Activated CD8-positive, alpha-beta memory T cell treated with anti-CD3 and anti-CD28 coated beads, Interleukin-2, amount 50 U/mL, for 1 hour (primary cell): ENCODE measurements around the gene COL25A1.

ENCODE experiments used
- DNase-seq: peaks from one replicate; pipeline ENCODE4 v3.0.0-alpha.2; 2020; ENCODE audit errors: extremely low read depth

The COL25A1 gene

DNA sequence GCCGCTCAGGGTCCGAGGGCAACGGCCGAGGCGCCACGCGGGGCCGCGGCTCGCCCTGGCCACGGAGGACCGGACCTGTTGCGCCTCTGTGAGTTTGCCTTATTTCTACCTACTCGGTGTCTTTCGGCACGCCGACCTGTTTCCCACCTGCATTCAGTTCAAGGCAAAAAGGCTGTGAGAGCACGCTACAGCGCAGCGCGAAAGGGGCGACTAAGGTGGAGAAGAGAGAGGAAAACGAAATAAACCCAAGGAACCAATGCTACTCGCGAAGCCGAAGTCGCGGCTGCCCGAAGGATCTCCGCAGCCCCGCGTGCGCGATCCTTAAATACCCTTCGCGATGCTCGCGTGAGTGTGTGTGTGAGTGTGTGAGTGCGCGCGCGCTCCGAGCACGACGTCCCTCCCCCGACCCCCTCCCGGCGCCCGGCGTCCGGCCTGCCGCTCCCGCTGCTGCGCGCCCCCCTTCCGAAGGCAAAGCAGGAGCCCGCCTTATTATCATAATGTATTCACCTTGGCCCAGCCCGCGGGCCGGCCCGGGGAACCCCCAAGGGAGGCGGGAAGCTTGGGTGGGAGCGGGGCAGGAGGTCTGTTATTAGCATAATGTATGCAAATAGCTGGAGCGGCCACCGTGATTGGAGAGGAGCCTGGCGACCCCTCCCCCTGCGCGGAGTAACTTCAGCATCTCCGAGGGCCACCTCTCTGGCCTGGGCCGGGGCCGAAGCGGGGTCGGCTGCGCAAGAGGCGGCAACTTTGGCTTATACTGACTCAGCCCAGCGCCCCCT, at the start of gene COL25A1:
COL25A1 (minus strand) TSS at position 298 of the 779 bp plus-strand sequence.
- DNase-seq: no peak

GRCh38 chr4:109350121-109350520, 47.7 kb upstream of the COL25A1 start:
- DNase-seq: no peak

DNA sequence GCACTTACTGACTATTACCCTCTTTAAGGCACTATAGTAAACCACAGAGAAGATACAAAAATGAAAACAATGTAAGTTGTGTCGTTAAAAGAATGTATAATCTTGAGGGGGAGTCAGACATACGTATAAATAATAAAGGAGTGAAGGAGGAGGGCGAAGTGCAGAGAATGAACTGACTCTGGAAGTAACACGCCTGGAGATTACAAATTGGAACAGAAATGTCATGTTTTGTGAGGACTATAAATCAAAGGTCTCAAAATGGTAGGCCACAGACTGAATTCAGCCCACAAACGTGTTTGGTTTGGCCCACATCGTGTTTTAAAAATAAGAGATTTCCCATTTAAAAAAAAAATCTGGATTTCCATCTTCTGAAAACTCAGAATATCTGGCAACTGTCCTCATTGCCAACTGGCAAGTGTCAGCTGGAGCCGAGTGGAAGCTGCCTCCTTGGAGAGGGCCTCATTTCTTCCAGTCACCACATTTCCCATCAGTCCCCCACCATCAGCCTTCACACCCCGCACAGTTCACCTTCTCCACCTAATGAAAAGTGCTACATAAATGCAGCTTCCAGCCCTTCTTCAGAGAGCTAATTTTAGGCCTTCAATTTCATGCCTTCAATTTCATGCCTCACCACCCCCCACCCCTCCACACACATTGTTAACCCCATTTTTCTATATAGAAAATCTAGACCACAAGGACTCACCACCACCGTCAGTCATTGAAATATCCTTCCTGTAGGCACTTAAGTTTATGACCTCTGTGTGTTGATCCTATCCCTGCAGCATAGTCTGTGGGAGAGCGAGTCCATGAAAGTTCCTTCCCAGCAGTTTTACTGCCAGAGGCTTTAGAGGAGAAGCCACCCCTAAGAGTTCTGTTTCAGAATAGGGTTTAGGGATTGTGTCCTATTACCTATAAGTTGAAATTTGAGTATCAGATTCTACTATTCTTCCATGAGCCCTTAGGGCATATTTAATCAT, 32.0 kb upstream of the COL25A1 start:
- no peak for DNase-seq

- DNase-seq: no peak
Measured at GRCh38 chr4:109332926-109333464, 30.5 kb upstream of the COL25A1 start.

GRCh38 chr4:109327641-109328040, 25.2 kb upstream of the COL25A1 start:
- no peak for DNase-seq

DNA sequence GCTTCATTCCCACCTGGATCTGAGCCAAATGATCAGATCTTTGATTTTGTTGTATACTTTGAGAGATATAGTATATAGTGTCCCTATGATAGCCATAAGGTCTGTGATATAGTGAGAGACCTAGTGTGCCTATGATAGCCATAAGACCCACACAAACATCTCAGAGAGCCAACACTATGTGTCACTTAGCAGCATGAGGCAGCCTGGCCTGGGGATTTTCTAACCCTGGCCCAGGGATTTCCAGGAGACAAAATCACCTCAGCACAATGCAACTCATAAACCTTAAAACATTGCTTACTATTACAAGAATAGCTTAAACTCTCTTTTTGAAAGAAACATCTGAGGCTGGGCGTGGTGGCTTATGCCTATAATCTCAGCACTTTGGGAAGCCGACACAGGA, 23.2 kb upstream of the COL25A1 start:
- DNase-seq: no peak

DNA sequence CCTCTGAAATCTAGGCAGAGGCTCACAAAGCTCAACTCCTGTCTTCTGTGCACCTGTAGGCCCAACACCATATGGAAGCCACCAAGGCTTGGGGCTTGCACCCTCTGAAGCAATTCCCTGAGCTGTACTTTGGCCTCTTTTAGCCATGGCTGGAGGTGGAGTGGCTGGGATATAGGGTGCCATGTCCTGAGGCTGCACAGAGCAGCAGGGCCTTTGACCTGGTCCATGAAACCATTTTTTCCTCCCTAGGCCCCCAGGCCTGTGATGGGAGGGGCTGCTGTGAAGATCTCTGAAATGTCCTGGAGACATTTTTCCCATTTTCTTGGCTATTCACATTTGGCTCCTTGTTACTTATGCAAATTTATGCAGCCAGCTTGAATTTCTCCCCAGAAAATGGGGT, 20.9 kb upstream of the COL25A1 start:
- no peak for DNase-seq

- no peak for DNase-seq
Measured at GRCh38 chr4:109321232-109321631, 18.8 kb upstream of the COL25A1 start.

DNA sequence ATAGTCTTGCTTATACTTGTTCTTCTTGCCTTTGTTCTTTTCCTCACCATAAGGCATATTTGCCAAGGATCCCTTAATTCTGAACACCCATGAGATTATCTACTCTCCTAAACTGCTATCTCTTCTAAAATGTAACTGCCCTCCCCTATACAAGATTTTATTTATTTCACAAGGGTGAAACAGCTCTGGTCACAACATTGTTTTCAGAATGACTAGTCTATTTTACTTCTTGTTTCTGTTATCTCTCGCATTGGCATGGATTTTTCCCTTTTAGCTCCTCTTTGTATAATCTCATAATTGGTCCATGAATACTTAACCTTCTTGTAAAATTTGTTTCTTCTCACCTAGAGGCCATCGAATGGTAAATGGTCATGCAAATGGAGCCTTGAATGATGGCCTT, 17.2 kb upstream of the COL25A1 start:
- DNase-seq: no peak

GRCh38 chr4:109319156-109319555, 16.7 kb upstream of the COL25A1 start:
- no peak for DNase-seq

- DNase-seq: no peak
Measured at GRCh38 chr4:109315818-109316217, 13.4 kb upstream of the COL25A1 start.

- no peak for DNase-seq
Measured at GRCh38 chr4:109315341-109315740, 12.9 kb upstream of the COL25A1 start.

GRCh38 chr4:109313168-109314133, 11.0 kb upstream of the COL25A1 start:
- DNase-seq: no peak

GRCh38 chr4:109303140-109303496, 660 bp upstream of the COL25A1 start:
- DNase-seq: no peak

- DNase-seq: no peak
Measured at GRCh38 chr4:109301651-109302360, 652 bp downstream of the COL25A1 start.

GRCh38 chr4:109298279-109299010, 4.0 kb downstream of the COL25A1 start:
- DNase-seq: no peak

DNA sequence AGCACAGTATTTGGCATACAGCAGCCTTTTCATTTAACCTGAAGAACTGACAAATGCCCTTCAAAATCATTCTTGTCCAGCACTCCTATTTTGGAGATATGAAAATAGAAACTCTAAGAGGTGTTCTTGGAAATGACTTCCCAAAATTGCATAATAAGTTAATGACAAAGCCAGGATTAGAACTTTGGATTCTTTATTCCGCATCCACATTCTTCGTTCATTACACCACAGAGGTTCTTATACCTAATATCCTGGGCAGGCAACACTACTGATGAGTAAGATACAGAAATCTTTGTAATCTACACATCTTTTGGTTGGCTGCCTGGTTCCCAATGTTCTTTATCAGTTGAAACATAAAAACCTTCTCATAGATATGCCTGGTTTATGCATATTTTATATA, 5.9 kb downstream of the COL25A1 start:
- no peak for DNase-seq

GRCh38 chr4:109295081-109295480, 7.4 kb downstream of the COL25A1 start:
- no peak for DNase-seq

DNA sequence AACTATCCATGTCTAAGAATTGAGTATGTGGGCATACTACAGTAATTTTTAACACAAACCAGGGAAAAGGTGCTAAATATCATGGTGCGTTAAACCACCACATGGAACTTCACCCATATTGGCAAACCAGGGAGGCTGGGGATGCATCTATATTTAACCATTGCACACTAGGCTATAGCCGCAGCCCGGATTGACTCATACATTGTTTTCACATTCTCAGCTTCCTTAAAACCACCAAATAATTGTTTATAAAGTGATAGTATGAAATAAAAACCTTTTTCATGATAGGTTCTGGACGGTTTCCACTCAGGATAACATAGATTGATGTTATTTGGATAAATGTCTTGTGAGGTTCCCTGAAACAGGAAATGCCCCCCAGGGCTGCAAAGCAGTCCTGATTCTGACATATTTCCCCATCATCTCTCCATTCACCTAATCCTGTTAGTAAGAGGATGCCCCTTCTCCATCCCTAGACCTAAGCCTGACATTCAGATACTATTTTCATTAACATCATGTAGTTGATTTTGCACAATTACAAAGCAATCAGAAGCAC, 7.9 kb downstream of the COL25A1 start:
- DNase-seq: no peak

- DNase-seq: no peak
Measured at GRCh38 chr4:109294006-109294405, 8.5 kb downstream of the COL25A1 start.
